BE2C (cell line): ENCODE results near the gene NPLOC4.

Experiments used
- DNase-seq: peaks from one replicate; pipeline ENCODE4 v3.0.0-alpha.2; 2020
- H3K27me3 ChIP-seq: fragments of 250-450 bp; sonication (Bioruptor Pico); 2 replicates; pipeline ENCODE4 v1.5.1; 2020; ENCODE audit warnings: mild to moderate bottlenecking
- H3K36me3 ChIP-seq: fragments of 250-450 bp; sonication (Bioruptor Pico); 2 replicates; pipeline ENCODE4 v1.5.1; 2020; ENCODE audit warnings: mild to moderate bottlenecking
- H3K4me1 ChIP-seq: fragments of 250-450 bp; sonication (Bioruptor Pico); 2 replicates; pipeline ENCODE4 v1.5.1; 2020
- H3K4me3 ChIP-seq: 2 replicates; pipeline ENCODE4 v1.5.1; 2011; ENCODE audit warnings: low read depth, low read length
- H3K9me3 ChIP-seq: fragments of 250-450 bp; sonication (Bioruptor Pico); 2 replicates; pipeline ENCODE4 v1.5.1; 2020
- TF ChIP-seq, protein P1 (sequence below): IDR thresholded peaks from 2 replicates; pipeline ENCODE4 v1.5.1; 2012; ENCODE audit warnings: mild to moderate bottlenecking, low read depth, low read length

The NPLOC4 gene

DNA sequence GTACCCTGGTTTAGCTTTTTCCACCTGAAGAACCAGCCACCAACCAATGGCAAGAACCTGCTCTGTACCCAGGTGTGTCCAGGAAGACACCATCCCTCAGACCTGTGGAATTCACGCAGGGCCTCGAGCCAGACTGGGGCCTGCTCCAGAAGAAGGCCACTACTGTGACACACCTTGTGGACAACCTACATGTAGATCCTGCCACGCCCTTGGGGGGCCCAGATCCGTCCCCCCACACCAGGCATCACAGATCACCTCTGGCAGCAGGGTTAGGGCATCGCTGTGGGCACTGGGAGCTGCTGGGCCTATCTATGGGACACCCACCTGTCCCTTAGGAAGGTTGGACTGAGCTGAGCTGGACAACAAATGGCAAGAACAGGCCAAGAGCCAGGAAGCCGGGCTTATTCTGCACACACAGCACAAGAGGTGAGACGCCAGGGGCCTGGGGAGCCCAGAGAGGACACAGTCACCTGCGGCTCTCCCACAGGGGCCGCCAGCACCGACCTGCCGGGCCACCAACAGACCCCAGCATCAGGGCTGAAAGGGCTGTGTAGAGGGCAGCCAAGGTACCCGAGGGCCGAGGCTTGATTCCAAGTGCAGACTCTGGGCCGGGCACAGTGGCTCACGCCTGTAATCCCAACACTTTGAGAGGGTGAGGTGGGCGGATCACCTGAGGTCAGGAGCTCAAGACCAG, 92.5 kb downstream of the NPLOC4 start:
- Histone ChIP-seq H3K27me3 (no peaks in the 10 kb centered on the region), H3K4me1 (no peaks in the 10 kb centered on the region), H3K36me3 (peaks cover 54% of the 10 kb centered on the region), H3K9me3 (no peaks in the 10 kb centered on the region), H3K4me3 (no peak overlapping the region)
- no peak for DNase-seq
- TF ChIP-seq, protein P1, sequence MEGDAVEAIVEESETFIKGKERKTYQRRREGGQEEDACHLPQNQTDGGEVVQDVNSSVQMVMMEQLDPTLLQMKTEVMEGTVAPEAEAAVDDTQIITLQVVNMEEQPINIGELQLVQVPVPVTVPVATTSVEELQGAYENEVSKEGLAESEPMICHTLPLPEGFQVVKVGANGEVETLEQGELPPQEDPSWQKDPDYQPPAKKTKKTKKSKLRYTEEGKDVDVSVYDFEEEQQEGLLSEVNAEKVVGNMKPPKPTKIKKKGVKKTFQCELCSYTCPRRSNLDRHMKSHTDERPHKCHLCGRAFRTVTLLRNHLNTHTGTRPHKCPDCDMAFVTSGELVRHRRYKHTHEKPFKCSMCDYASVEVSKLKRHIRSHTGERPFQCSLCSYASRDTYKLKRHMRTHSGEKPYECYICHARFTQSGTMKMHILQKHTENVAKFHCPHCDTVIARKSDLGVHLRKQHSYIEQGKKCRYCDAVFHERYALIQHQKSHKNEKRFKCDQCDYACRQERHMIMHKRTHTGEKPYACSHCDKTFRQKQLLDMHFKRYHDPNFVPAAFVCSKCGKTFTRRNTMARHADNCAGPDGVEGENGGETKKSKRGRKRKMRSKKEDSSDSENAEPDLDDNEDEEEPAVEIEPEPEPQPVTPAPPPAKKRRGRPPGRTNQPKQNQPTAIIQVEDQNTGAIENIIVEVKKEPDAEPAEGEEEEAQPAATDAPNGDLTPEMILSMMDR: no peak

DNA sequence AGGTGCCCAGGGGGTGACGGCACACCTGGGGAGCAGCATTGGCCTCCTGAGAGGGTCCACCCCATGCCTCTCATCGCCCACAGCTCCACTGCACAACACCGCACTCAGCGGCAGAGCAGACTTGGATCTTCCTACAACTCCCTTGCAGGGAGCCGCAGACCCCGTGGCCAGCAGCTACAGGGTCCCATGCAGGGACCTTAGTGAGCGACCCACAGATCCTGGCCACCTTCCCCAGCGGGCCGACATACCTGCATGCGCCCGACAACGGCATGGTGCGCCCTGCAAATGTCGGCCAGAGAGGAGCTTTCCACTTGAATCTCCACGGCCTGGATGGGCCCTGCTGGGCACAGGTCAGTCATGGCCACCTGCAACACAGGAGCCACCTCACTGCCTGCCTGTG, 93.2 kb downstream of the NPLOC4 start:
- Histone ChIP-seq H3K9me3 (no peaks in the 10 kb centered on the region), H3K27me3 (no peaks in the 10 kb centered on the region), H3K4me3 (no peak overlapping the region), H3K36me3 (peaks cover 50% of the 10 kb centered on the region), H3K4me1 (no peaks in the 10 kb centered on the region)
- TF ChIP-seq, protein P1: no peak
- DNase-seq: no peak

DNA sequence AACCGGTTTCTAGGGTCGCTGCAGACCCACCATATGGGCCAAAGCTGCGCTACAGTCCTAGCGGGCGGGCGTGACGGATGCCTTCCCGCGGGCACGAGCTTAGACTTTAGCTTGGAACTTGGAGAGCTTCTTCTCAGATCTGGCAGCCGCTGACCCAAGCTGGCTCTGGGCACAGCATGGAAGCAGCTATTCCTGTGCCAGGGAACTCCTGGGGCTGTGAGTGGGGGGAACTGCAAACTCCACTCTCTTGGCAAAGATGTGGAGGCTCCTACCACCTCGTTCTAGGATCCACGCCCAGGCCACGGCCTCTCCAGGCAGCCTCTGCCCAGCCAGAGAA, 93.6 kb downstream of the NPLOC4 start:
- no peak overlapping the region for H3K4me3 ChIP-seq
- TF ChIP-seq, protein P1: no peak
- no peaks in the 10 kb centered on the region; the same call in 1 of the 2 replicates for H3K4me1 ChIP-seq
- H3K27me3 ChIP-seq: no peaks in the 10 kb centered on the region
- no peak for DNase-seq
- peaks cover 50% of the 10 kb centered on the region for H3K36me3 ChIP-seq
- H3K9me3 ChIP-seq: no peaks in the 10 kb centered on the region

DNA sequence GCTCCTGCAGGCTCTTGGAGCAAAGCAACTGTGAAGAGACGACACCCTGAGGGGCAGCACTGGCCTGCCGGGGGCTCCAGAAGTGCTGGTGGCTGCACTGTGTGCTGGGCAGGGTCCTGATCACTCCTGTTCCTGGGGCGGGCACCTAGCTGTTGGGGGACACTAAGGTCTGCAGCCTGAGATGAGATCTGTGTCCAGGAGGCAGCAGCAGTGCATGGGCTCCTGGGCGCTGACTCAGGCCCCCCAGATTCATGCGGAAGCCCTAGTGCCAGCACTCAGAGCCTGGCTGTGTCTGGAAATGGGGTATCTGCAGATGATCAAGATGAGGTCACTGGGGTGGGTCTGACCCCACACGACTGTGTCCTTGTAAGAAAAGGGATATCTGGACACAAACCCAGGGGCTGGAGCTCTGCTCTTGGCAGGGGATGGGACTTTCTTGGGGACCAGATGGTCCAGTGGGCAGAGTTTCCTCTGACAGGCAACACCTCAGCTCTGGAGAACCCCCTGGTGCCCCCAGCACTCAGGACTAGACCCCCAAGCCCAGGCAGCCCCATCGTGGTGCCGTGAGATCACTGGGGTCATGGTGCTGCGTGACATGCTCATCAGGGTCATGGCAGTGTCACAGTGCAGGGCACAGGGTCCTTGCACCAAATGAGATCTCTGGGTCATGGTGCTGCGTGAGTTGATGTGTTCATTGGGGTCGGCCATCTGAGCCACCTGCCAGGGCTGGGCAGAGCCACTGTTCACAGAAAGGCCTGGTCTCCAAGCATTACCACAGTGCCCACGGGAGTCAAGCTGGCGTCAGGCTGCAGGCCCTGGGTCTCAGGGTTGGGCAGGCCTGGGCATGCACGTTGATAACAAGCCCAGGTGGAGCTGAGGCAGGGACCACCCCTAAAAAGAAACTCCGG, 94.2 kb downstream of the NPLOC4 start:
- H3K36me3 ChIP-seq: peaks cover 44% of the 10 kb centered on the region
- peak; percentile 9 for DNase-seq
- TF ChIP-seq, protein P1: no peak
- peaks cover 6% of the 10 kb centered on the region for H3K4me1 ChIP-seq
- no peaks in the 10 kb centered on the region for H3K9me3 ChIP-seq
- H3K27me3 ChIP-seq: no peaks in the 10 kb centered on the region
- no peak overlapping the region for H3K4me3 ChIP-seq

DNA sequence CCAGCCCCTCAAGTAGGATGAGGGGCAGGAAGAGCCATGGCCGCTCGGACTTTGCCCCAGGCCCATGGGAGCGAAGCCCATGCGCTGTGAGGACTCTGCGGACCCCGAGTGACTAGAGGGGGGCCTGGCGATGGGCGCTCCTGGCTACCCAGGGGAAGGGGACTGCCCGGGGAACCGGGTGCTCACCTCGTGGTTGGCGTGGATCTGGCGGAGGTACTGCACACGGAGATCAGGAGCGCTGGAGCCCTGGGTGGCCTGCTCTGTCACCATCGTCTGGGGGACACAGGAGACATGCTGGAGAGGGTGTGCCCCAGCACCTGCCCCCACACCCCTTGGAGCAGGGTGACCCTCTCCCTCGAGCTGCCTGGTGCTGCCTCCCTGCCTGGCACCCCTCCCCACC, 95.8 kb downstream of the NPLOC4 start:
- H3K9me3 ChIP-seq: no peaks in the 10 kb centered on the region
- H3K27me3 ChIP-seq: no peaks in the 10 kb centered on the region
- no peak overlapping the region for H3K4me3 ChIP-seq
- DNase-seq: peak; percentile 7
- H3K36me3 ChIP-seq: peaks cover 28% of the 10 kb centered on the region
- peaks cover 15% of the 10 kb centered on the region for H3K4me1 ChIP-seq
- TF ChIP-seq, protein P1: no peak

DNA sequence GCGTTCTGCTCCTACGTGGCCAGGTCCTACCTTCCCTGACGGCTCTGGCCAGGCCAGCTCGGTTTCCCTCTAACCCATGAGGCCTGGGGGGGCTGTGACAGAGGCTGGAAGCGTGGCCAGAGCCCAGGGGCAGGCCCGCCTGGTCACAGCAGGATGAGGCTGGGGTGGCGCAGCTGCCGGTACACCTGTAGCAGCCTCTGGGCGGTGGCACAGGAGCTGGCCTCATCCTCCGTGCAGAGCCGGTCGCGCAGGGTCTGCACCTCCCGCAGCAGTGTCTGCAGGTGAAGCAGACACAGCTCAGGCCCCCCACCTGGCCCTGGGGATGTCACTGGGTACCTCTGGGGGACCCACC, 96.3 kb downstream of the NPLOC4 start:
- H3K4me3 ChIP-seq: no peak overlapping the region
- TF ChIP-seq, protein P1: no peak
- no peaks in the 10 kb centered on the region for H3K9me3 ChIP-seq
- H3K4me1 ChIP-seq: peaks cover 18% of the 10 kb centered on the region
- peaks cover 24% of the 10 kb centered on the region for H3K36me3 ChIP-seq
- no peaks in the 10 kb centered on the region for H3K27me3 ChIP-seq
- peak; percentile 10 for DNase-seq
